ENCODE measurements around the gene STARD13.
A peak's percentile ranks its signal among the peaks of the same experiment; 100 is the strongest.

The STARD13 gene

GRCh38 chr13:33087091-33087490 lies 198.5 kb downstream of the STARD13 start:
- peak overlapping the region in 1 of 2 experiments; percentile 41 for H3K4ac ChIP-seq (ENCODE audit: low read depth in 1 of 2, low read length in 2 of 2)
- H2BK15ac ChIP-seq (ENCODE audit: low read depth, poor library complexity, severe bottlenecking) = no peak overlapping the region
- peaks cover 8% of the 10 kb centered on the region for H3K4me1 ChIP-seq (ENCODE audit: control insufficient read depth, insufficient read depth, low read depth, low read length)
- no peak overlapping the region for H3K23ac ChIP-seq (ENCODE audit: low read length in 2 of 2)
- peak overlapping the region; percentile 42 for H2AFZ ChIP-seq (ENCODE audit: low read depth, low read length)
- peak overlapping the region; percentile 31 for H3K4me2 ChIP-seq (ENCODE audit: low read length, poor library complexity, severe bottlenecking)
- no peaks in the 10 kb centered on the region for H3K79me1 ChIP-seq (replicated peaks; ENCODE audit: low read length, poor library complexity, severe bottlenecking)
- H4K91ac ChIP-seq (ENCODE audit: low read length) = no peak overlapping the region
- peak; percentile 58 for DNase-seq
- H3K9me3 ChIP-seq (ENCODE audit: control insufficient read depth, low read length) = no peaks in the 10 kb centered on the region
- H3K4me3 ChIP-seq (ENCODE audit: insufficient read depth in 1 of 2, low read depth in 1 of 2, low read length in 2 of 2) = no peak overlapping the region
- 68% methylated on average over 9 of the region's 9 CpGs for WGBS
- H2AK5ac ChIP-seq (ENCODE audit: low read length, severe bottlenecking) = peak overlapping the region; percentile 62
- peak overlapping the region; percentile 11 to 33 for H3K18ac ChIP-seq (ENCODE audit: low read depth in 1 of 2, low read length in 2 of 2)
- H4K8ac ChIP-seq (ENCODE audit: low read length) = no peak overlapping the region
- no peak overlapping the region for H3K9ac ChIP-seq (ENCODE audit: low read length)
- H3K27me3 ChIP-seq (ENCODE audit: control insufficient read depth in 1 of 2, insufficient read depth in 1 of 2, low read length in 2 of 2) = peaks cover 0 to 5% of the 10 kb centered on the region in 2 experiments
- no peaks in the 10 kb centered on the region for H3K36me3 ChIP-seq (ENCODE audit: control insufficient read depth in 1 of 2, insufficient read depth in 2 of 2, low read depth in 1 of 2, low read length in 2 of 2)
- H3K27ac ChIP-seq (ENCODE audit: low read length, poor library complexity, severe bottlenecking) = no peak overlapping the region
- H2BK120ac ChIP-seq (ENCODE audit: low read depth, low read length) = no peak overlapping the region
- no peak overlapping the region for H2BK5ac ChIP-seq (ENCODE audit: low read depth, low read length, poor library complexity, severe bottlenecking)
- no peak overlapping the region for H3K14ac ChIP-seq (ENCODE audit: low read length in 2 of 2)
- H2BK12ac ChIP-seq (ENCODE audit: low read length in 2 of 2) = peak overlapping the region in 1 of 2 experiments; percentile 52

- H2BK5ac ChIP-seq (ENCODE audit: low read depth, low read length, poor library complexity, severe bottlenecking) = no peak overlapping the region
- H2BK120ac ChIP-seq (ENCODE audit: low read depth, low read length) = no peak overlapping the region
- no peak overlapping the region for H2AFZ ChIP-seq (ENCODE audit: low read depth, low read length)
- H3K36me3 ChIP-seq (ENCODE audit: control insufficient read depth in 1 of 2, insufficient read depth in 2 of 2, low read depth in 1 of 2, low read length in 2 of 2) = no peaks in the 10 kb centered on the region
- no peak overlapping the region for H3K27ac ChIP-seq (ENCODE audit: low read length, poor library complexity, severe bottlenecking)
- H3K4me3 ChIP-seq (ENCODE audit: insufficient read depth in 1 of 2, low read depth in 1 of 2, low read length in 2 of 2) = no peak overlapping the region
- no peak overlapping the region for H3K18ac ChIP-seq (ENCODE audit: low read depth in 1 of 2, low read length in 2 of 2)
- no peaks in the 10 kb centered on the region for H3K79me1 ChIP-seq (replicated peaks; ENCODE audit: low read length, poor library complexity, severe bottlenecking)
- H2AK5ac ChIP-seq (ENCODE audit: low read length, severe bottlenecking) = no peak overlapping the region
- H3K27me3 ChIP-seq (ENCODE audit: control insufficient read depth in 1 of 2, insufficient read depth in 1 of 2, low read length in 2 of 2) = peaks cover 0 to 5% of the 10 kb centered on the region in 2 experiments
- no peak overlapping the region for H3K4me2 ChIP-seq (ENCODE audit: low read length, poor library complexity, severe bottlenecking)
- no peak overlapping the region for H3K9ac ChIP-seq (ENCODE audit: low read length)
- no peak overlapping the region for H4K91ac ChIP-seq (ENCODE audit: low read length)
- no peak overlapping the region for H2BK15ac ChIP-seq (ENCODE audit: low read depth, poor library complexity, severe bottlenecking)
- no peak overlapping the region for H2BK12ac ChIP-seq (ENCODE audit: low read length in 2 of 2)
- no peak overlapping the region for H3K4ac ChIP-seq (ENCODE audit: low read depth in 1 of 2, low read length in 2 of 2)
- DNase-seq = no peak
- H3K4me1 ChIP-seq (ENCODE audit: control insufficient read depth, insufficient read depth, low read depth, low read length) = peaks cover 8% of the 10 kb centered on the region
- no CpG with 5 or more reads among the region's 1 CpG for WGBS
- H3K23ac ChIP-seq (ENCODE audit: low read length in 2 of 2) = no peak overlapping the region
- H4K8ac ChIP-seq (ENCODE audit: low read length) = no peak overlapping the region
- no peaks in the 10 kb centered on the region for H3K9me3 ChIP-seq (ENCODE audit: control insufficient read depth, low read length)
- no peak overlapping the region for H3K14ac ChIP-seq (ENCODE audit: low read length in 2 of 2)
Observed at GRCh38 chr13:33083054-33083453, 202.5 kb downstream of the STARD13 start.

- H2AK5ac ChIP-seq (ENCODE audit: low read length, severe bottlenecking) = no peak overlapping the region
- H2BK12ac ChIP-seq (ENCODE audit: low read length in 2 of 2) = no peak overlapping the region
- H3K27me3 ChIP-seq (ENCODE audit: control insufficient read depth in 1 of 2, insufficient read depth in 1 of 2, low read length in 2 of 2) = peaks cover 0 to 5% of the 10 kb centered on the region in 2 experiments
- H3K27ac ChIP-seq (ENCODE audit: low read length, poor library complexity, severe bottlenecking) = no peak overlapping the region
- no peak overlapping the region for H3K4me3 ChIP-seq (ENCODE audit: insufficient read depth in 1 of 2, low read depth in 1 of 2, low read length in 2 of 2)
- H3K4me2 ChIP-seq (ENCODE audit: low read length, poor library complexity, severe bottlenecking) = no peak overlapping the region
- no peak overlapping the region for H4K91ac ChIP-seq (ENCODE audit: low read length)
- no peak overlapping the region for H2AFZ ChIP-seq (ENCODE audit: low read depth, low read length)
- H4K8ac ChIP-seq (ENCODE audit: low read length) = no peak overlapping the region
- 62% methylated on average over 1 of the region's 1 CpG for WGBS
- no peak overlapping the region for H3K23ac ChIP-seq (ENCODE audit: low read length in 2 of 2)
- no peak overlapping the region for H3K18ac ChIP-seq (ENCODE audit: low read depth in 1 of 2, low read length in 2 of 2)
- no peaks in the 10 kb centered on the region for H3K9me3 ChIP-seq (ENCODE audit: control insufficient read depth, low read length)
- H2BK5ac ChIP-seq (ENCODE audit: low read depth, low read length, poor library complexity, severe bottlenecking) = no peak overlapping the region
- no peak overlapping the region for H3K4ac ChIP-seq (ENCODE audit: low read depth in 1 of 2, low read length in 2 of 2)
- H2BK120ac ChIP-seq (ENCODE audit: low read depth, low read length) = no peak overlapping the region
- no peak overlapping the region for H2BK15ac ChIP-seq (ENCODE audit: low read depth, poor library complexity, severe bottlenecking)
- H3K9ac ChIP-seq (ENCODE audit: low read length) = no peak overlapping the region
- peaks cover 2% of the 10 kb centered on the region for H3K4me1 ChIP-seq (ENCODE audit: control insufficient read depth, insufficient read depth, low read depth, low read length)
- no peaks in the 10 kb centered on the region for H3K36me3 ChIP-seq (ENCODE audit: control insufficient read depth in 1 of 2, insufficient read depth in 2 of 2, low read depth in 1 of 2, low read length in 2 of 2)
- H3K14ac ChIP-seq (ENCODE audit: low read length in 2 of 2) = no peak overlapping the region
- no peaks in the 10 kb centered on the region for H3K79me1 ChIP-seq (replicated peaks; ENCODE audit: low read length, poor library complexity, severe bottlenecking)
- no peak for DNase-seq
Observed at GRCh38 chr13:33081666-33082065, 203.9 kb downstream of the STARD13 start.

DNA sequence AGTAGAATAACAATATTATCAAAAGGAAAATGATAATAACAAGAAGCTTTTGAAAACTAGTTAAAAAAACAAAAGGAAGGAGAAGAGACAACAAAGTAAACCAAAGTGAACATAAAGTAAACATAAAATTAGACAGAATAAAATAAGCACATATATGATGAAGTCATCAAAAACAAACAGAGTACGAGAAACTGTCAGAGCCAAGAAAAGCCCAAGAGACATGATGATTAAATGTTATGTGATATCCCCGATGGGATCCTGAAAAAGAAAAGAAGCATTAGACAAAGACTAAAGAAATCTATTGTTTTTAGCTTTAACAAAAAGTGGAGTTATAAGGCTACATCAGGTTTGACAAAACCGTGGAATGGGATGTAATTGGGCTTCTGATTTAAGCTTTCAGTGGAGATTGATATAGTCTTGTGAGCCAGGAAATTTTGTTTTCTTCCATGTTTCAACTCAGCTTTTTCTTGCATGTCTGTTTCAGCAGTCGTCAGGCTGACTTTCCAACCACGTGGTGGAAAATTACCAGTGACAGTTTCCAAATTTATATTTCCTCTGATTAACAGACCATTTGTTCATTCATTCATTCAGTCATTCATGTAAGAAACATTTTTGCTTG lies 204.5 kb downstream of the STARD13 start:
- Histone ChIP-seq H3K14ac (ENCODE audit: low read length in 2 of 2) (no peak overlapping the region), H2AK5ac (ENCODE audit: low read length, severe bottlenecking) (no peak overlapping the region), H3K79me1 (replicated peaks; ENCODE audit: low read length, poor library complexity, severe bottlenecking) (no peaks in the 10 kb centered on the region), H3K9me3 (ENCODE audit: control insufficient read depth, low read length) (no peaks in the 10 kb centered on the region), H3K27ac (ENCODE audit: low read length, poor library complexity, severe bottlenecking) (no peak overlapping the region), H2BK12ac (ENCODE audit: low read length in 2 of 2) (no peak overlapping the region), H2BK120ac (ENCODE audit: low read depth, low read length) (no peak overlapping the region), H3K18ac (ENCODE audit: low read depth in 1 of 2, low read length in 2 of 2) (no peak overlapping the region), H2AFZ (ENCODE audit: low read depth, low read length) (no peak overlapping the region), H2BK15ac (ENCODE audit: low read depth, poor library complexity, severe bottlenecking) (no peak overlapping the region), H3K36me3 (ENCODE audit: control insufficient read depth in 1 of 2, insufficient read depth in 2 of 2, low read depth in 1 of 2, low read length in 2 of 2) (no peaks in the 10 kb centered on the region), H3K4me2 (ENCODE audit: low read length, poor library complexity, severe bottlenecking) (no peak overlapping the region), H3K23ac (ENCODE audit: low read length in 2 of 2) (no peak overlapping the region), H4K8ac (ENCODE audit: low read length) (no peak overlapping the region), H3K9ac (ENCODE audit: low read length) (peak overlapping the region; percentile 68), H3K27me3 (ENCODE audit: control insufficient read depth in 1 of 2, insufficient read depth in 1 of 2, low read length in 2 of 2) (peaks cover 0 to 5% of the 10 kb centered on the region in 2 experiments), H3K4me1 (ENCODE audit: control insufficient read depth, insufficient read depth, low read depth, low read length) (peaks cover 2% of the 10 kb centered on the region), H3K4ac (ENCODE audit: low read depth in 1 of 2, low read length in 2 of 2) (no peak overlapping the region), H2BK5ac (ENCODE audit: low read depth, low read length, poor library complexity, severe bottlenecking) (no peak overlapping the region), H3K4me3 (ENCODE audit: insufficient read depth in 1 of 2, low read depth in 1 of 2, low read length in 2 of 2) (peak overlapping the region in 1 of 2 experiments; percentile 42), H4K91ac (ENCODE audit: low read length) (no peak overlapping the region)
- no peak for DNase-seq
- 65% methylated on average over 5 of the region's 5 CpGs for WGBS
